ENCODE data around the gene CARD11.
"Not testable (repeated sequence)": the region's sequence is repeated elsewhere in the genome, so short reads cannot be mapped to it uniquely, and the experiment has no call there.

CARD11 gene

GRCh38 chr7:2923886-2924574 is 119.6 kb downstream of the CARD11 start:
- no peak for DNase-seq

GRCh38 chr7:2923291-2923781 is 120.3 kb downstream of the CARD11 start:
- DNase-seq: no peak

DNA sequence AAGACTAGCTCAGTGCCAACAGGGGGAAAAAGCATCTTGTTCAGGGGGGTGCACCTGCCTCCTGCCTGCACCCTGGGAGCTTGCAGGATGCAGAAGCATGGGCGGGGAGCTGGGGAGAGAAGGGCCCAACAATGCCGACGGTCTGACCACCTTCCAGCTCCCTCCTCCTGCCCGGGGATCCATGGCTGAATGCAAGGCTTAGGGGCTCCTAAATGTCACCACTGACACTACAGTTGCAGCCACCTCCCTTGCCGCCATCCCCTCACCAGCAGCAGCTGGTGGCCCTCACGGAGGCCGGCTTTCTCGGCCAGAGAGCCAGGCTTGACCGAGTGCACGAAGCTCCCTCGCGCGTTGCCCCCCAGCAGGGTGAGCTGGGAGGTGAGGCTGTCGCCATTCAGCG is 120.8 kb downstream of the CARD11 start:
- no peak for DNase-seq

- DNase-seq: no peak
Observed at GRCh38 chr7:2922348-2922691, 121.3 kb downstream of the CARD11 start.

- DNase-seq: no peak
Observed at GRCh38 chr7:2921653-2922347, 121.9 kb downstream of the CARD11 start.

GRCh38 chr7:2920956-2921652 is 122.6 kb downstream of the CARD11 start:
- no peak for DNase-seq

GRCh38 chr7:2920480-2920879 is 123.2 kb downstream of the CARD11 start:
- DNase-seq: not testable (repeated sequence)

- no peak for DNase-seq
Observed at GRCh38 chr7:2920041-2920440, 123.6 kb downstream of the CARD11 start.

GRCh38 chr7:2919256-2919655 is 124.4 kb downstream of the CARD11 start:
- no peak for DNase-seq

- no peak for DNase-seq
Observed at GRCh38 chr7:2918406-2918805, 125.3 kb downstream of the CARD11 start.

DNA sequence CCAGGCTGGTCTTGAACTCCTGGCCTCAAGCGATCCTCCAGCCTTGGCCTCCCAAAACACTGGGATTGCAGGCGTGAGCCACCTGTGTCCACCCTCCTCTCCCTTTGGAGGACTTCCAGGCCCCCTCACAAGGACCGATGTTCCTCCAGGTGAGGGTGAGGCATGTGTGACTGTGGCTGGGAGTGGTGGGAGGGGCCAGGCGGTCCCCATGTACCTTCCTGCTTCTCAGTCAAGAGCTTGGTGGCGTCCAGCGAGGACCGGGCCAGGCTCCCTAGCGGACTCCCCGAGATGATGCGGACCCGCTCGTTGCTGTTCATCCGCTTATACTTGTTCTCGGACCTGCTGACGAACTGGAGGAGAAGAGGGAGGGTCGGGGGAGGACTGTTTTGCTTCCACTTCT is 128.6 kb downstream of the CARD11 start:
- DNase-seq: no peak

GRCh38 chr7:2913760-2914387 is 129.8 kb downstream of the CARD11 start:
- peak; percentile 61 for DNase-seq

GRCh38 chr7:2912684-2913439 is 130.8 kb downstream of the CARD11 start:
- DNase-seq: no peak

DNA sequence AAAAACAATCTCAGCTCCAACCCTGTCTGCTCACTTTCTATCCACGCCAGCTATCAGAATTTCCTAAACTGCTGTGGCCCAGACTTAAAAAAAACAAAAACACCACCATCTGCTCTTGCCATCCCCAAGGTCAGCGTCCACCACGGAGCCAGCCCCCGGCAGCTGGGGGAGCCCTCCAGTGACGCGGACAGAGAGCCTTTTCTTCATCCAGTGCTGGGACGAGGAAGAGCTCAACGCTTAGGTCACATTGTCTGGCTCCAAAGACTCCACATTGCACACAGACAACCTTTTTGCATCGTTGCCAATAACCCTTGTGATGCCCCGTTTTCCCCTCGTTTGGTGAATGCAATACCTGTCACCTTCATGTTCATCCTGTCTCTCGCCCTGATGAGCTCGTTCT is 132.2 kb downstream of the CARD11 start:
- DNase-seq: no peak

DNA sequence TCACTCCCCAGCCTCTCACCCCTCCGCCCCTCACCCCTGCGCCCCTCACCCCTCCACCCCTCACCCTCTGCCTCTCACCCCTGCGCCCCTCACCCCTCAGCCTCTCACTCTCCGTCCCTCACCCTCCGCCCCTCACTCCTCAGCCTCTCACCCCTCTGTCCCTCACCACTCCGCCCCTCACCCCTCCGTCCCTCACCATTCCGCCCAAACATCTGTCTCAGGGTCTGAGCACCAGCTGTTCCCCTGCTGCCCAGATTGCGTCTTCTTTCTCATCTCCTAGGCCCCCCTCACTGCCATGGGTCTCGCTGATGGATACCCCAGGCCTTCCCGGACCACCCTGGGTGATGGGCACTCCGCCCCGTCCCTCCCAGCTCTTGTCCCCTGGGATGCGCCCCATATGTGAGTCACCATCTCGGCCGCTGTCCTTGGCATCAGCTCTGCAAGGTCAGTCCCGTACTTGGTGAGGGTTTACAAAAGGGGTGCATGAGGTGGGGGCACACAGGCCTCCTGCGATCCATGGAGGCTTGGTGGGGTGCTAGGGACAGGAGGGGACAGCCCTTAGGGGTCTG is 134.1 kb downstream of the CARD11 start:
- no peak for DNase-seq

DNA sequence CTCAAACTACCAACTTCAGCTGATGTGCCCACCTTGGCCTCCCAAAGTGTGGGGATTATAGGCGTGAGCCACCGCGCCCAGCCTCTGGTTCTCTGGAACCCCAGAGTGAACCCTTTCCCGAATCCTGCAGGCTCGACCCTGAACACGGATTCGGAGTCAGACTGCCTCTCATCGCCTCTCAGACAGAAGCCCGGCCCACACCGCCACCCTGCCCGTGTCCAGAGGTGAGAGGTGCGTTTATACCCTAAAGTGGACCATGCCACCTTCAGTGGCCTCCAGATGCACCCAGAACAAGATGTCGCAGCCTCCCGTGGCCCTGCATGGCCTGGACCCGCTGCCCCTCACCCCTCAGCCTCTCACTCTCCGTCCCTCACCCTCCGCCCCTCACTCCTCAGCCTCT is 134.6 kb downstream of the CARD11 start:
- DNase-seq: no peak

DNA sequence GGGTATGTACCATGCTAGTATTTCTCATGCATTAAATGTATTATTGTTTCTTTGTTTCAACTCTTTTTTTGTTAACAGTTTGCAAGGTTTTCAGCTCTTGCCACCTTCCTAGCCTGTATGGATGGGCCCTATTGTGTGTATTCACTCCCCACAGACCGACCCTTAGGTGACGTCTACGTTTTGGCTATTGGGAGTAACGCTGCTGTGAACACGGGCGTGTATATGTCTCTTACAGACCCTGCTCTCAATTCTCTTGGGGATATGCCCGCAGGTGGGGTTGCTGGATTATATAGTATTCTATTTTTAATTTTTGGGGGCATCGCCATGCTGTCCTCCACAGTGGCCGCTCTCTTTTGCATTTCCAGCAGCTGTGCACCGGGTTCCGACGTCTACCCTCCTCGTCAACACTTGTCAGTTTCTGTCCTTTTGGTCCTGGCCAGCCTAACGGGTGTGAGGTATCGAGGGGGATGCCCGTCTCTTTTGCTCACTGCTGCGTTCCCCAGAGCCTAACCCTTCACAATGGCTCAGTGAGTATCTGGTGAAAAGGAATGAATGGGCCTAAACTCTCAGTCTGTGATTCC is 135.5 kb downstream of the CARD11 start:
- no peak for DNase-seq

GRCh38 chr7:2906197-2906931 is 137.3 kb downstream of the CARD11 start:
- DNase-seq: no peak

- no peak for DNase-seq
Observed at GRCh38 chr7:2905500-2905899, 138.2 kb downstream of the CARD11 start.

- no peak for DNase-seq
Observed at GRCh38 chr7:2905027-2905426, 138.6 kb downstream of the CARD11 start.

DNA sequence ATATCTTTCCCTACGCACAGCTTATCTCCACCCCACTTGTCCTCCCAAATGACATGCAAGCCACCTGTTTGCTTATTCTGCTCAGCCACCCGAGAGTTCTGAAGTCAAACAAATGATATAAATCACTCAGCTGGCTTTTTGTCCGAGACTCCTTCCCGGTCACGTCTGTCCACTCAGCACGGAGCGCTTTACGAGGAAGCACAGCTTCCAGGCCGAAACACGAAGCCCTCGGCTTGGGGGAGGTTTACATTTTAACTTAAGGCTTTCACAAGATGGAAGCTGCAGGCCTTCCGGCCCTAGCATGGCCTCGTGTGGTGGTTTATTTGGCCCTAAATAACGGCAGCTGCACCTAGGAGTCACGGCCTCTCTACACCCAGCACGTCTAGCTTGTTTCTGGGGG is 139.5 kb downstream of the CARD11 start:
- DNase-seq: no peak
